ENCODE measurements around the gene ITPR3.

DNA sequence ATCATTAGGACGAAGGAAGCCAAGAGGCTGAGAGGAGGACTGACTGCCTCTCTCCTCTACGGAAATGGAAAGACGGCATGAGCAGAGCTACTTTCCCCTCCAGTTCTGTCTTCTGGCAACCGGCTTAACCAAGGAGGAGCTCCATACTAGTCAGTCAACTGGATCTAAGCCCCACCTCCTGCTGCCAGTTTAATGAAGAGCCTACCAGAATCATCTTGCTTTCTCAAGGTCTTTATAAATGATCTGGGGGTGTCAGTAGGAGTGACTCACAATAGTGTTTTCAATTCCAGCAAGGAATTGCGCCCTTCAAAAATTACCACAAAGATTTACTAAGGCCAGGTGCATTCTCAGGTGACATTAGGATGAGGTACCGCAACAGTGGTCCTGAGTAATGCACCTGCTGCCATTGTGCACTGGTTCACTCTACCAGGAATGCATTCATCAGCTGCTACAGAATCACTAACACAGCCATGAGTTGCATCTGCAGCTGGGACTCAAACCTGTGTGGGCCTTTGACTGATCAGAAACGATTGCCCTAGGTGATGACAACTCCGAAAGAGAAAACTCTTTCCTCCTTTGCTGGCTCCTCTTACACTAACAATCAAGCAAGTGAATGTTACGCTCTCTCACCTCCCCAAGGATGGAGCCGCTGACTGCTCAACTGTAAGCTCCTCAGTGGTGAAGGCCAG lies 87.5 kb downstream of the ITPR3 start:
- TF ChIP-seq, protein P1, sequence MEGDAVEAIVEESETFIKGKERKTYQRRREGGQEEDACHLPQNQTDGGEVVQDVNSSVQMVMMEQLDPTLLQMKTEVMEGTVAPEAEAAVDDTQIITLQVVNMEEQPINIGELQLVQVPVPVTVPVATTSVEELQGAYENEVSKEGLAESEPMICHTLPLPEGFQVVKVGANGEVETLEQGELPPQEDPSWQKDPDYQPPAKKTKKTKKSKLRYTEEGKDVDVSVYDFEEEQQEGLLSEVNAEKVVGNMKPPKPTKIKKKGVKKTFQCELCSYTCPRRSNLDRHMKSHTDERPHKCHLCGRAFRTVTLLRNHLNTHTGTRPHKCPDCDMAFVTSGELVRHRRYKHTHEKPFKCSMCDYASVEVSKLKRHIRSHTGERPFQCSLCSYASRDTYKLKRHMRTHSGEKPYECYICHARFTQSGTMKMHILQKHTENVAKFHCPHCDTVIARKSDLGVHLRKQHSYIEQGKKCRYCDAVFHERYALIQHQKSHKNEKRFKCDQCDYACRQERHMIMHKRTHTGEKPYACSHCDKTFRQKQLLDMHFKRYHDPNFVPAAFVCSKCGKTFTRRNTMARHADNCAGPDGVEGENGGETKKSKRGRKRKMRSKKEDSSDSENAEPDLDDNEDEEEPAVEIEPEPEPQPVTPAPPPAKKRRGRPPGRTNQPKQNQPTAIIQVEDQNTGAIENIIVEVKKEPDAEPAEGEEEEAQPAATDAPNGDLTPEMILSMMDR (conservative IDR thresholded peaks at IDR 0.05) = no peak
- TF ChIP-seq ZFX (IDR thresholded peaks at IDR 0.05) = no peak

Data from C4-2B (cell line).